DND-41 (cell line): ENCODE results near the gene SLC7A11.

Experiments used
- EZH2 ChIP-seq: IDR thresholded peaks from 3 replicates; pipeline ENCODE4 v1.6.1; 2012; ENCODE audit warnings: borderline replicate concordance, low read depth, mild to moderate bottlenecking, moderate library complexity, low read length, inconsistent platforms; ENCODE audit not compliant: severe bottlenecking
- TF ChIP-seq, protein P1 (sequence below): IDR thresholded peaks from 2 replicates; pipeline ENCODE4 v1.5.1; 2012; ENCODE audit warnings: borderline replicate concordance, low read length, moderate library complexity, mild to moderate bottlenecking; ENCODE audit not compliant: poor library complexity, severe bottlenecking; ENCODE audit errors: extremely low read depth

DNA sequence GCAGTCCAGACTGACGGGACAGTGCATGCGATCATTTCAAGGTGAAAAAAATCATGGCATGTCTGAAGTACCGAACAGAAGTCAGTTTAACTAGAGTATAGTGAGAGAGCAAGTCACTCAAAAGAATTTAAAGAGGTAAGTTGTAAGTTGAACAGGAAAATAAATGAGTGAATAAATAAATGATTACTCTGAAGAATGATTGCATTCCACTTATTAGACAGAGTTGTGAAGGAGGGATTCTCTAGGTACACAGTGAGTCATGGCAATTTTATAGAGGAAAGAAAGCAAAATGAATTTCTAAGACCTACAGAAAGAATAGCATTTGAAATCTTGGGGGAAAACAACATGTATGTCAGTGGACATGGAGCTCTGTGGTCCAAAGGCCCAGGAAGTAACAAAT, 37.1 kb upstream of the SLC7A11 start:
- TF ChIP-seq, protein P1, sequence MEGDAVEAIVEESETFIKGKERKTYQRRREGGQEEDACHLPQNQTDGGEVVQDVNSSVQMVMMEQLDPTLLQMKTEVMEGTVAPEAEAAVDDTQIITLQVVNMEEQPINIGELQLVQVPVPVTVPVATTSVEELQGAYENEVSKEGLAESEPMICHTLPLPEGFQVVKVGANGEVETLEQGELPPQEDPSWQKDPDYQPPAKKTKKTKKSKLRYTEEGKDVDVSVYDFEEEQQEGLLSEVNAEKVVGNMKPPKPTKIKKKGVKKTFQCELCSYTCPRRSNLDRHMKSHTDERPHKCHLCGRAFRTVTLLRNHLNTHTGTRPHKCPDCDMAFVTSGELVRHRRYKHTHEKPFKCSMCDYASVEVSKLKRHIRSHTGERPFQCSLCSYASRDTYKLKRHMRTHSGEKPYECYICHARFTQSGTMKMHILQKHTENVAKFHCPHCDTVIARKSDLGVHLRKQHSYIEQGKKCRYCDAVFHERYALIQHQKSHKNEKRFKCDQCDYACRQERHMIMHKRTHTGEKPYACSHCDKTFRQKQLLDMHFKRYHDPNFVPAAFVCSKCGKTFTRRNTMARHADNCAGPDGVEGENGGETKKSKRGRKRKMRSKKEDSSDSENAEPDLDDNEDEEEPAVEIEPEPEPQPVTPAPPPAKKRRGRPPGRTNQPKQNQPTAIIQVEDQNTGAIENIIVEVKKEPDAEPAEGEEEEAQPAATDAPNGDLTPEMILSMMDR = no peak
- no peak for TF ChIP-seq EZH2
